Fibroblast of lung (primary cell): ENCODE results near the gene TFAM. TPM values are rescaled to one million over a fixed set of nuclear protein-coding genes. Genes with fewer than 3 reads are reported as not detected.

ENCODE experiments used
- DNase-seq, 2 donors: peaks; one replicate each; pipeline versions ENCODE4 v3.0.0 to v3.0.0-alpha.2; 2010; ENCODE audit warnings: low read depth in 2 of 2
- H2AFZ ChIP-seq: 2 replicates; pipeline ENCODE4 v1.5.1; 2012; ENCODE audit warnings: low read length, control low read depth, inconsistent platforms
- H3K27ac ChIP-seq: 2 replicates; pipeline ENCODE4 v1.5.1; 2011; ENCODE audit warnings: low read length, control low read depth; ENCODE audit not compliant: insufficient read depth
- H3K27me3 ChIP-seq: 2 replicates; pipeline ENCODE4 v1.5.1; 2011; ENCODE audit warnings: mild to moderate bottlenecking, low read length; ENCODE audit not compliant: control insufficient read depth, insufficient read depth
- H3K36me3 ChIP-seq: 2 replicates; pipeline ENCODE4 v1.5.1; 2011; ENCODE audit warnings: low read length; ENCODE audit not compliant: control insufficient read depth, insufficient read depth
- H3K4me1 ChIP-seq: 2 replicates; pipeline ENCODE4 v1.5.1; 2011; ENCODE audit warnings: low read length; ENCODE audit not compliant: control insufficient read depth, insufficient read depth; ENCODE audit errors: extremely low read depth
- H3K4me2 ChIP-seq: 2 replicates; pipeline ENCODE4 v1.5.1; 2011; ENCODE audit warnings: low read length, control low read depth; ENCODE audit not compliant: insufficient read depth; ENCODE audit errors: extremely low read depth
- H3K4me3 ChIP-seq, 4 experiments: fragments of 200-600 bp in 1 of 4; sonication (generic) in 1 of 4; replicated peaks in 1 of 4; 2 replicates each; pipeline ENCODE4 v1.5.1; 2011 to 2016; ENCODE audit warnings: low read length in 4 of 4, low read depth in 3 of 4, mild to moderate bottlenecking in 3 of 4, control low read depth in 2 of 4, inconsistent platforms in 1 of 4, mixed read lengths in 1 of 4; ENCODE audit not compliant: insufficient read depth in 1 of 4; ENCODE audit errors: control extremely low read depth in 1 of 4
- H3K79me2 ChIP-seq: 2 replicates; pipeline ENCODE4 v1.5.1; 2012; ENCODE audit warnings: mild to moderate bottlenecking, low read length, inconsistent platforms; ENCODE audit not compliant: control insufficient read depth, insufficient read depth
- H3K9ac ChIP-seq: 2 replicates; pipeline ENCODE4 v1.5.1; 2011; ENCODE audit warnings: mild to moderate bottlenecking, low read length, control low read depth; ENCODE audit not compliant: insufficient read depth
- H3K9me3 ChIP-seq: 2 replicates; pipeline ENCODE4 v1.5.1; 2012; ENCODE audit warnings: low read depth, low read length; ENCODE audit not compliant: control insufficient read depth, insufficient read depth
- H4K20me1 ChIP-seq: 2 replicates; pipeline ENCODE4 v1.5.1; 2011; ENCODE audit warnings: low read length; ENCODE audit not compliant: control insufficient read depth, insufficient read depth; ENCODE audit errors: extremely low read depth
- CTCF ChIP-seq, 2 donors: IDR thresholded peaks in 1 of 2; conservative IDR thresholded peaks in 1 of 2; 1 replicate in 1 of 2; 2 replicates in 1 of 2; pipeline ENCODE4 v1.5.1; 2011 to 2012; ENCODE audit warnings: low read length in 2 of 2, control low read depth in 1 of 2, inconsistent platforms in 1 of 2, low read depth in 1 of 2, mild to moderate bottlenecking in 1 of 2
- EZH2 ChIP-seq: IDR thresholded peaks from 2 replicates; pipeline ENCODE4 v1.5.1; 2012; ENCODE audit warnings: low read length, control low read depth, mild to moderate bottlenecking; ENCODE audit errors: missing control alignments
- polyA plus RNA-seq, 2 donors: library from polyadenylated mRNA; depleted of rRNA in 1 of 2; stranded (reverse) in 1 of 2; unstranded in 1 of 2; fragments of >200 nt; gene quantifications; 2 replicates each; pipeline ENCODE4 v1.2.1, GENCODE V29; 2011 to 2012; ENCODE audit warnings: missing spikeins in 1 of 2
- total RNA-seq: library from RNA; depleted of rRNA; stranded (reverse); fragments of >200 nt; gene quantifications from 2 replicates; pipeline ENCODE4 v1.2.1, GENCODE V29; 2014

The TFAM gene
- total and polyA plus RNA-seq, 2 donors (not counting 1 experiment from before 2014, with no cell fraction given): 14.9 to 21.1 TPM

GRCh38 chr10:58409956-58410610, 24.9 kb downstream of the TFAM start:
- Histone ChIP-seq H4K20me1 (no peaks in the 10 kb centered on the region), H3K9me3 (no peaks in the 10 kb centered on the region), H3K79me2 (no peaks in the 10 kb centered on the region), H3K4me2 (no peak overlapping the region), H3K4me3 (no peak overlapping the region), H3K27me3 (no peaks in the 10 kb centered on the region), H3K36me3 (no peaks in the 10 kb centered on the region), H3K27ac (no peak overlapping the region), H3K4me1 (peaks cover 2% of the 10 kb centered on the region), H2AFZ (no peak overlapping the region), H3K9ac (no peak overlapping the region)
- TF ChIP-seq EZH2 (no peak), CTCF (conservative IDR thresholded peaks at IDR 0.05 in 1 of 2, IDR thresholded peaks at IDR 0.05 in 1 of 2; ENCODE audit: low read depth in 1 of 2, low read length in 2 of 2) (no peak)
- no peak for DNase-seq

GRCh38 chr10:58412502-58412961, 27.3 kb downstream of the TFAM start:
- TF ChIP-seq CTCF (conservative IDR thresholded peaks at IDR 0.05 in 1 of 2, IDR thresholded peaks at IDR 0.05 in 1 of 2; ENCODE audit: low read depth in 1 of 2, low read length in 2 of 2) (no peak), EZH2 (no peak)
- H3K36me3 ChIP-seq: no peaks in the 10 kb centered on the region
- H3K4me1 ChIP-seq: peaks cover 2% of the 10 kb centered on the region
- peak in 1 of 2 donors; percentile 94 for DNase-seq
- no peak overlapping the region for H2AFZ ChIP-seq
- H3K79me2 ChIP-seq: no peaks in the 10 kb centered on the region
- H3K9ac ChIP-seq: no peak overlapping the region
- no peak overlapping the region for H3K27ac ChIP-seq
- H4K20me1 ChIP-seq: no peaks in the 10 kb centered on the region
- H3K4me3 ChIP-seq: no peak overlapping the region
- H3K27me3 ChIP-seq: no peaks in the 10 kb centered on the region
- no peaks in the 10 kb centered on the region for H3K9me3 ChIP-seq
- no peak overlapping the region for H3K4me2 ChIP-seq

DNA sequence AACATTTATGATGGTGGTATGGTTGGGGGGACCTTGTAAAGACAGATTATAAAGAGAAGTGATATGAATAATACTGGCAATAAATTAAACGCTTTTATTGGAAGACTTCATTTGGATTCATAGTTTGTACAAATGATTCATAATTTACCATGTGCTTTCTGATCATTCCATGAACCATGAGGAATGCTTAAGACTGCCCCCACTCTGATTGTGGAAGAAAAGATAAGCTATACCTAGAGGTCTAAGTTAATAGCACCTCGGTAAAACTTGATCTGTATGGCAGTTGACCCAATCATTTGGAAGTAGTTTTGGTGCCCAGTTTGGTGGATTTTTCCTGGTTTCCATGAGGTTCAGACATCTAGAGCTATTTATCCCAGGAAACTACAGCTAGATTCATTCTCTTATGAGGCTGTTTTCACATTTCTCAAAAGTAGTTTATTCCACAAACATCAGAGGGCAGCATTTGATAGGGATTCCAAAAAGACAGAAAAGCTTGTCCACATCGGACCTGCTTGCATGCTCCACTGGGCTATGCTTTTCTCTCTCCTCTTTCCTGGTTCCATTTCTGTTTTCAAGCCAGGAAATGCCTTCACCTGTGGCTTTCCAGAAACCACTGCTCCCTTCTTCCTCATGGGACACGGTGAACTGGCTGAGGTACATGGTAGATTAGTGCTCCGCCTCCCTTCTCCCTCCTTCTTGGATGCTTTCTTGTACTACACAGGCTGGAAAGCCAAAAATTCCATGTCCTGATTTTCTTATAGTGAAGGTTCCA, 29.2 kb downstream of the TFAM start:
- DNase-seq: peak; percentile 73 to 81
- peaks cover 2% of the 10 kb centered on the region for H3K4me1 ChIP-seq
- H3K9me3 ChIP-seq: no peaks in the 10 kb centered on the region
- H3K4me3 ChIP-seq: peak overlapping the region in 1 of 4 experiments; percentile 5
- H2AFZ ChIP-seq: peak overlapping the region; percentile 54
- H3K36me3 ChIP-seq: no peaks in the 10 kb centered on the region
- peak overlapping the region; percentile 39 for H3K4me2 ChIP-seq
- no peaks in the 10 kb centered on the region for H4K20me1 ChIP-seq
- H3K79me2 ChIP-seq: no peaks in the 10 kb centered on the region
- H3K27me3 ChIP-seq: no peaks in the 10 kb centered on the region
- H3K27ac ChIP-seq: no peak overlapping the region
- TF ChIP-seq EZH2: no peak
- peak; percentile 51 to 60 for TF ChIP-seq CTCF (conservative IDR thresholded peaks at IDR 0.05 in 1 of 2, IDR thresholded peaks at IDR 0.05 in 1 of 2; ENCODE audit: low read depth in 1 of 2, low read length in 2 of 2)
- no peak overlapping the region for H3K9ac ChIP-seq
